HG03354 (cell line): Measurements from ENCODE around the gene CDKAL1.
"Not testable (repeated sequence)": the region's sequence is repeated elsewhere in the genome, so short reads cannot be mapped to it uniquely, and the experiment has no call there.

Source experiments
- ATAC-seq: cut with Tn5 transposase; IDR thresholded peaks from one replicate; pipeline ENCODE4 v1.9.1; 2021; ENCODE audit warnings: mild to moderate bottlenecking; ENCODE audit not compliant: unreplicated experiment, poor library complexity, severe bottlenecking

The CDKAL1 gene

GRCh38 chr6:20721121-20721520 lies 186.9 kb downstream of the CDKAL1 start:
- ATAC-seq: not testable (repeated sequence)

- no peak for ATAC-seq
These were observed 188.2 kb downstream of the CDKAL1 start for GRCh38 chr6:20722455-20722854.

GRCh38 chr6:20723236-20723635 lies 189.0 kb downstream of the CDKAL1 start:
- ATAC-seq: no peak

GRCh38 chr6:20724443-20725190 lies 190.4 kb downstream of the CDKAL1 start:
- no peak for ATAC-seq

- ATAC-seq: not testable (repeated sequence)
These were observed 191.0 kb downstream of the CDKAL1 start for GRCh38 chr6:20725235-20725634.

GRCh38 chr6:20729086-20729485 lies 194.8 kb downstream of the CDKAL1 start:
- no peak for ATAC-seq

GRCh38 chr6:20732362-20732761 lies 198.1 kb downstream of the CDKAL1 start:
- ATAC-seq: not testable (repeated sequence)

- no peak for ATAC-seq
These were observed 198.6 kb downstream of the CDKAL1 start for GRCh38 chr6:20732896-20733295.

GRCh38 chr6:20737912-20738311 lies 203.7 kb downstream of the CDKAL1 start:
- ATAC-seq: no peak

- no peak for ATAC-seq
These were observed 205.8 kb downstream of the CDKAL1 start for GRCh38 chr6:20740088-20740487.

- no peak for ATAC-seq
These were observed 206.5 kb downstream of the CDKAL1 start for GRCh38 chr6:20740727-20741126.

GRCh38 chr6:20741490-20741889 lies 207.2 kb downstream of the CDKAL1 start:
- no peak for ATAC-seq

- no peak for ATAC-seq
These were observed 210.8 kb downstream of the CDKAL1 start for GRCh38 chr6:20744911-20745557.

- ATAC-seq: no peak
These were observed 211.8 kb downstream of the CDKAL1 start for GRCh38 chr6:20746024-20746423.

- ATAC-seq: no peak
These were observed 212.7 kb downstream of the CDKAL1 start for GRCh38 chr6:20746805-20747558.

GRCh38 chr6:20747991-20748390 lies 213.7 kb downstream of the CDKAL1 start:
- ATAC-seq: no peak

GRCh38 chr6:20751293-20751935 lies 217.2 kb downstream of the CDKAL1 start:
- no peak for ATAC-seq

GRCh38 chr6:20755631-20756030 lies 221.4 kb downstream of the CDKAL1 start:
- ATAC-seq: no peak

- ATAC-seq: not testable (repeated sequence)
These were observed 222.4 kb downstream of the CDKAL1 start for GRCh38 chr6:20756584-20757147.

GRCh38 chr6:20757761-20758160 lies 223.5 kb downstream of the CDKAL1 start:
- no peak for ATAC-seq
